Subcutaneous adipose tissue (tissue), 4 donors: ENCODE measurements around the gene GEMIN7. TPM values are rescaled to one million over a fixed set of nuclear protein-coding genes. Genes with fewer than 3 reads are reported as not detected.

Experiments used
- CTCF ChIP-seq: fragments of 450-650 bp; IDR thresholded peaks from one replicate; pipeline ENCODE4 v1.5.1; 2016; ENCODE audit warnings: low read depth, mild to moderate bottlenecking, control low read depth, antibody characterized with exemption, moderate library complexity
- total RNA-seq, 4 donors: library from RNA; depleted of rRNA; stranded (reverse); fragments of >200 nt; gene quantifications; one replicate each; pipeline ENCODE4 v1.1.0, GENCODE V29; 2016

Gene GEMIN7
- total RNA-seq, 4 donors from 2014 or later, result 10.3 to 25.8 (median 19.0) TPM

GRCh38 chr19:45079911-45080370 lies 881 bp downstream of the GEMIN7 start:
- no peak for TF ChIP-seq CTCF

GRCh38 chr19:45082170-45082569 lies 3.1 kb downstream of the GEMIN7 start:
- no peak for TF ChIP-seq CTCF

- TF ChIP-seq CTCF, result no peak
These were observed 7.4 kb downstream of the GEMIN7 start for GRCh38 chr19:45086480-45086879.

GRCh38 chr19:45087531-45087930 lies 8.5 kb downstream of the GEMIN7 start:
- TF ChIP-seq CTCF, result no peak

- no peak for TF ChIP-seq CTCF
These were observed 11.0 kb downstream of the GEMIN7 start for GRCh38 chr19:45090034-45090433.

- TF ChIP-seq CTCF, result no peak
These were observed 11.5 kb downstream of the GEMIN7 start for GRCh38 chr19:45090606-45091005.

GRCh38 chr19:45091031-45091923 lies 12.2 kb downstream of the GEMIN7 start:
- TF ChIP-seq CTCF, result no peak
